IMR-90 (cell line): ENCODE data around the gene EEF1G.

Experiments used
- MAFK ChIP-seq: IDR thresholded peaks from 2 replicates; pipeline ENCODE4 v1.6.1; 2012; ENCODE audit warnings: low read depth, low read length, improper control_type of control experiment
- MAZ ChIP-seq: IDR thresholded peaks from 2 replicates; pipeline ENCODE4 v1.6.1; 2012; ENCODE audit warnings: low read depth, mild to moderate bottlenecking, low read length, improper control_type of control experiment, moderate library complexity, borderline replicate concordance
- POLR2A ChIP-seq: IDR thresholded peaks from 2 replicates; pipeline ENCODE4 v1.6.1; 2012; ENCODE audit warnings: mild to moderate bottlenecking, low read depth, low read length
- TF ChIP-seq, protein P1 (sequence below): conservative IDR thresholded peaks from 2 replicates; pipeline ENCODE4 v1.5.1; 2012; ENCODE audit warnings: mild to moderate bottlenecking, low read depth, low read length, improper control_type of control experiment

GRCh38 chr11:62538470-62539237 lies 35.0 kb downstream of the EEF1G start:
- TF ChIP-seq POLR2A: no peak
- TF ChIP-seq, protein P1, sequence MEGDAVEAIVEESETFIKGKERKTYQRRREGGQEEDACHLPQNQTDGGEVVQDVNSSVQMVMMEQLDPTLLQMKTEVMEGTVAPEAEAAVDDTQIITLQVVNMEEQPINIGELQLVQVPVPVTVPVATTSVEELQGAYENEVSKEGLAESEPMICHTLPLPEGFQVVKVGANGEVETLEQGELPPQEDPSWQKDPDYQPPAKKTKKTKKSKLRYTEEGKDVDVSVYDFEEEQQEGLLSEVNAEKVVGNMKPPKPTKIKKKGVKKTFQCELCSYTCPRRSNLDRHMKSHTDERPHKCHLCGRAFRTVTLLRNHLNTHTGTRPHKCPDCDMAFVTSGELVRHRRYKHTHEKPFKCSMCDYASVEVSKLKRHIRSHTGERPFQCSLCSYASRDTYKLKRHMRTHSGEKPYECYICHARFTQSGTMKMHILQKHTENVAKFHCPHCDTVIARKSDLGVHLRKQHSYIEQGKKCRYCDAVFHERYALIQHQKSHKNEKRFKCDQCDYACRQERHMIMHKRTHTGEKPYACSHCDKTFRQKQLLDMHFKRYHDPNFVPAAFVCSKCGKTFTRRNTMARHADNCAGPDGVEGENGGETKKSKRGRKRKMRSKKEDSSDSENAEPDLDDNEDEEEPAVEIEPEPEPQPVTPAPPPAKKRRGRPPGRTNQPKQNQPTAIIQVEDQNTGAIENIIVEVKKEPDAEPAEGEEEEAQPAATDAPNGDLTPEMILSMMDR: no peak
- no peak for TF ChIP-seq MAZ
- no peak for TF ChIP-seq MAFK
